Loucy (cell line): ENCODE data around the gene HOXA13.

Experiments
- EZH2phosphoT487 ChIP-seq: fragments of 200-600 bp; IDR thresholded peaks from 2 replicates; pipeline ENCODE4 v1.6.1; 2018; ENCODE audit warnings: antibody characterized with exemption, mild to moderate bottlenecking, moderate library complexity, borderline replicate concordance
- TF ChIP-seq, protein P1 (sequence below): fragments of 200-600 bp; sonication (generic); conservative IDR thresholded peaks from 2 replicates; pipeline ENCODE4 v1.5.1; 2014; ENCODE audit warnings: mild to moderate bottlenecking, antibody characterized with exemption, low read length

DNA sequence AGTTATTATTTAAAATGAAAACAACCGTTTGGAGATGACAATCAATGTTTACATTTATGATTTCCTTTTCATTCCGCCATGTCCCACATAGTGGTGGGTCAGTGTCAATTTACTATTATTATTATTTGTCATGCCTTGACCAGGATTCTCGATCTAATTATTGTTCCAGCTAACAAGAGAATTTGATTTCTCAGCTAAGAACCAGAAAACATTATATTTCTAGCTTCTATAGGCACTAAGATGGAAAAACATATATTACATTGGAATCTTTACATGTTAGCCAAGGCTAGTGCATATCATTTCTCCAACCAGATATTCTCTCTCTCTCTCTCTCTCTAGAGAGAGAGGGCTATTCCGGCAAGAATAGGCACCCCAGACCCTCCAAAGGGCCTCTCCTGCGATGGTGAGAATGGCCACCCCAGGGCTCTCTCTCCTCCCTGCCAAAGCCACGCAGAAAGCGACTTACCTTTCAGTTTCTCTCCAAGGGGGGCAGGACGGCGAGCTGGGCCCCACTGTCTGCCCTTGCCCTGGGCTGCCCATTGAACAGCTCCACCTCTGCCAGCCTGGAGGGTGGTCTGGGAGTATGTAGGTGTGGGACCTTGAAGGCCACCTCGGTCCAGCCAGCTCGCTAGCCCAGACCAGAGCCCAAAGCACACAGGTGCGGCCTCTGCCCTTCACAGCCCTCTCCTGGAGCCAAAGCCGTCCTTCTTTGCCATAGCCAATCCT is 49.9 kb downstream of the HOXA13 start:
- TF ChIP-seq, protein P1, sequence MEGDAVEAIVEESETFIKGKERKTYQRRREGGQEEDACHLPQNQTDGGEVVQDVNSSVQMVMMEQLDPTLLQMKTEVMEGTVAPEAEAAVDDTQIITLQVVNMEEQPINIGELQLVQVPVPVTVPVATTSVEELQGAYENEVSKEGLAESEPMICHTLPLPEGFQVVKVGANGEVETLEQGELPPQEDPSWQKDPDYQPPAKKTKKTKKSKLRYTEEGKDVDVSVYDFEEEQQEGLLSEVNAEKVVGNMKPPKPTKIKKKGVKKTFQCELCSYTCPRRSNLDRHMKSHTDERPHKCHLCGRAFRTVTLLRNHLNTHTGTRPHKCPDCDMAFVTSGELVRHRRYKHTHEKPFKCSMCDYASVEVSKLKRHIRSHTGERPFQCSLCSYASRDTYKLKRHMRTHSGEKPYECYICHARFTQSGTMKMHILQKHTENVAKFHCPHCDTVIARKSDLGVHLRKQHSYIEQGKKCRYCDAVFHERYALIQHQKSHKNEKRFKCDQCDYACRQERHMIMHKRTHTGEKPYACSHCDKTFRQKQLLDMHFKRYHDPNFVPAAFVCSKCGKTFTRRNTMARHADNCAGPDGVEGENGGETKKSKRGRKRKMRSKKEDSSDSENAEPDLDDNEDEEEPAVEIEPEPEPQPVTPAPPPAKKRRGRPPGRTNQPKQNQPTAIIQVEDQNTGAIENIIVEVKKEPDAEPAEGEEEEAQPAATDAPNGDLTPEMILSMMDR: 0 out of 2 replicates have a peak, but pooled peaks have one; percentile 7
- no peak for TF ChIP-seq EZH2phosphoT487
